Measurements from ENCODE around the gene PKMYT1.

Gene PKMYT1

GRCh38 chr16:2996298-2996697 is 16.1 kb upstream of the PKMYT1 start:
- DNase-seq (ENCODE audit: low spot score), result no peak

GRCh38 chr16:2992383-2993081 is 12.3 kb upstream of the PKMYT1 start:
- no peak for DNase-seq (ENCODE audit: low spot score)

- DNase-seq (ENCODE audit: low spot score), result no peak
Observed at GRCh38 chr16:2991566-2992261, 11.5 kb upstream of the PKMYT1 start.

- DNase-seq (ENCODE audit: low spot score), result no peak
Observed at GRCh38 chr16:2990891-2991290, 10.6 kb upstream of the PKMYT1 start.

GRCh38 chr16:2988590-2989099 is 8.4 kb upstream of the PKMYT1 start:
- DNase-seq (ENCODE audit: low spot score), result no peak

- no peak for DNase-seq (ENCODE audit: low spot score)
Observed at GRCh38 chr16:2987833-2988232, 7.6 kb upstream of the PKMYT1 start.

GRCh38 chr16:2987286-2987685 is 7.0 kb upstream of the PKMYT1 start:
- DNase-seq (ENCODE audit: low spot score), result no peak

- DNase-seq (ENCODE audit: low spot score), result no peak
Observed at GRCh38 chr16:2986623-2987188, 6.5 kb upstream of the PKMYT1 start.

GRCh38 chr16:2985893-2986355 is 5.7 kb upstream of the PKMYT1 start:
- no peak for DNase-seq (ENCODE audit: low spot score)

GRCh38 chr16:2985462-2985861 is 5.2 kb upstream of the PKMYT1 start:
- no peak for DNase-seq (ENCODE audit: low spot score)

- peak; percentile 94 for DNase-seq (ENCODE audit: low spot score)
Observed at GRCh38 chr16:2983706-2984136, 3.5 kb upstream of the PKMYT1 start.

- no peak for DNase-seq (ENCODE audit: low spot score)
Observed at GRCh38 chr16:2982402-2982801, 2.2 kb upstream of the PKMYT1 start.

- no peak for DNase-seq (ENCODE audit: low spot score)
Observed at GRCh38 chr16:2981899-2982250, 1.6 kb upstream of the PKMYT1 start.

GRCh38 chr16:2981177-2981898 is 1.1 kb upstream of the PKMYT1 start:
- DNase-seq (ENCODE audit: low spot score), result peak; percentile 80

- DNase-seq (ENCODE audit: low spot score), result peak; percentile 76
Observed at GRCh38 chr16:2979669-2980226, 498 bp downstream of the PKMYT1 start.

GRCh38 chr16:2977440-2977839 is 2.8 kb downstream of the PKMYT1 start:
- no peak for DNase-seq (ENCODE audit: low spot score)

- no peak for DNase-seq (ENCODE audit: low spot score)
Observed at GRCh38 chr16:2976673-2977072, 3.6 kb downstream of the PKMYT1 start.

GRCh38 chr16:2976201-2976600 is 4.0 kb downstream of the PKMYT1 start:
- DNase-seq (ENCODE audit: low spot score), result no peak

GRCh38 chr16:2975161-2975795 is 5.0 kb downstream of the PKMYT1 start:
- no peak for DNase-seq (ENCODE audit: low spot score)

GRCh38 chr16:2974319-2975056 is 5.8 kb downstream of the PKMYT1 start:
- DNase-seq (ENCODE audit: low spot score), result no peak

Data from ecto neural progenitor cell (in vitro differentiated cells).